ENCODE results near the gene BCL7A. TPM values are rescaled to one million over a fixed set of nuclear protein-coding genes. Genes with fewer than 3 reads are reported as not detected.

Gene BCL7A
- total and polyA plus RNA-seq, 12 donors = 3.4 to 25.7 (median 15.4) TPM

DNA sequence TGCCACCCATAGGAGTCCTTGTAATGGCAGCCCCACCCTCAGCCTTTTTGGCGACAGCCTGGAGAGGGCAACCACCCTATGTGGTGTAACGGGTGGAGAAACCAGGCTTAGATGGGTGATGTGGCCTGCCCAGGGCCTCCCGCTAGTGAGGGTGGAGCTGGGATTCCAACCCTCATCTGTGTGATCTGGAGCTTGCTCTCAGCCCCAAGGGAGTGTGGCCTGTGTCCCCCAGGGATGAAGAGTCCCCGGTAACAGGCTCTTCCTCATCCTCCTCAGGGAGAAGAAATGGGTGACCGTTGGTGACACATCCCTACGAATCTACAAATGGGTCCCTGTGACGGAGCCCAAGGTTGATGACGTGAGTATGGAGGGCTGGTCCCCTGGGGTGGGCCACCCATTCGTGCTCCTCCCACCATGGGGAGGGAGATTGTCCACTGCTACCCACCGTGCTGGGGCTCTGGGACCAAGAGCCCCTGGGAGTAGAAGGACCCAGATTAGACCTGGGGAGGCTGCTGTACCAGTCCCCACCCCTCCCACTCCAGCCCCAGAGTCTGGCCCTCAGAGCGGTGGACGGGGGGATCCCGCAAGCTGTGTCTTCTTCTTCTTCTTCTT lies 8.8 kb downstream of the BCL7A start:
- H3K36me3 ChIP-seq = peaks cover 0 to 9% (median 0%) of the 10 kb centered on the region in 9 donors
- intact Hi-C loops (cut with DNase I) = loop anchor here in 2 of 10 donors (5.0 to 10.0 kb wide), 2 partner anchors 76 to 1537 kb away; no protein-coding TSS in a partner anchor
- ATAC-seq (peak in 3 of 8 donors; percentile 2 to 20 (median 14)), DNase-seq (no peak)
- 89 to 93% methylated on average over 13 of the region's 13 CpGs for WGBS, 2 donors
- no peak overlapping the region for H3K4me3 ChIP-seq
- TF ChIP-seq, protein P1, sequence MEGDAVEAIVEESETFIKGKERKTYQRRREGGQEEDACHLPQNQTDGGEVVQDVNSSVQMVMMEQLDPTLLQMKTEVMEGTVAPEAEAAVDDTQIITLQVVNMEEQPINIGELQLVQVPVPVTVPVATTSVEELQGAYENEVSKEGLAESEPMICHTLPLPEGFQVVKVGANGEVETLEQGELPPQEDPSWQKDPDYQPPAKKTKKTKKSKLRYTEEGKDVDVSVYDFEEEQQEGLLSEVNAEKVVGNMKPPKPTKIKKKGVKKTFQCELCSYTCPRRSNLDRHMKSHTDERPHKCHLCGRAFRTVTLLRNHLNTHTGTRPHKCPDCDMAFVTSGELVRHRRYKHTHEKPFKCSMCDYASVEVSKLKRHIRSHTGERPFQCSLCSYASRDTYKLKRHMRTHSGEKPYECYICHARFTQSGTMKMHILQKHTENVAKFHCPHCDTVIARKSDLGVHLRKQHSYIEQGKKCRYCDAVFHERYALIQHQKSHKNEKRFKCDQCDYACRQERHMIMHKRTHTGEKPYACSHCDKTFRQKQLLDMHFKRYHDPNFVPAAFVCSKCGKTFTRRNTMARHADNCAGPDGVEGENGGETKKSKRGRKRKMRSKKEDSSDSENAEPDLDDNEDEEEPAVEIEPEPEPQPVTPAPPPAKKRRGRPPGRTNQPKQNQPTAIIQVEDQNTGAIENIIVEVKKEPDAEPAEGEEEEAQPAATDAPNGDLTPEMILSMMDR (IDR thresholded peaks at IDR 0.05) = no peak
- no peaks in the 10 kb centered on the region for H3K9me3 ChIP-seq
- peaks cover 0 to 33% (median 20%) of the 10 kb centered on the region in 9 donors for H3K4me1 ChIP-seq
- H3K27me3 ChIP-seq = no peaks in the 10 kb centered on the region
- peak overlapping the region; percentile 53 to 84 (median 76) for H3K27ac ChIP-seq

DNA sequence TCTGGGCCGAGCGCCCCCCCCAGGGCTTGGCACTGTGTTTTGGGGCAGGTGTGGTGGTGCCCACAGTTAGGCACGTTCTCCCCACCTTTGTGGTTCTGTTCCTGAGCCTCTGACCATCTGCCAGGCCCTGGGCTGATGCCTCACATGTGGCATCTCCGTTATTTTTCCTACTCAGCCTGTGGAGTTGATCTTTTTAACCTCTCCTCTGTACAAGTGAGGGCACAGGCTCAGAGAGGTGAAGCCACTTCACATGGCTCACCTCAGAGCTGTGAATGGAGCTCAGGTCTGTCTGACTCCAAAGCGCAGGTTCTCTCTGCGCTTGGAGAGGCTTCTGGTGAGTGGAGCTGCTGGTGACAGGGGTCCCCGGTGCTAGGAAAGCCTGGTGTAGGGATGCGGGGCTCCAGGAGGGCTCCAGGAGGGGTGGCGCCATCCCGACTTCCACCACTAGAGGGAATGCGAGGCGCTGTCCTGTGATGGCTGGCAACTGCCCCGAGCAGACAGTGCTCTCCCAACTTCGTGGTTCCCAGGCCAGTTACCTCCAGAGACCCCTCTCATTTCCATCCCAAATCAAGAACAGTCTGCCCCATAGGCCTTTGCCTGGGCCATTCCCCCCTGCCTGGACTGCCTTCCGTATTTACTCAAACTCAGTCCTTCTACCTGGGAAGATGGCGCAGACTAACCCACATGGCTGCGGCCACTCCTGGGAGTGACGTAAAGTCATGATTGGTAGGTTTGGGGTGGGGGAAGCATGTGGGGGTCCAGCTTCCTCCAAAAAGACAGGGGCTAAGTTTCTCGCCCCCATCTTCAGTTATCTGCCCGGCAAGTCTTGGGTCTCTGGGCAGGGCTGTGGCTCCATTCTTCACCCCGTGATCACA lies 9.9 kb downstream of the BCL7A start:
- peaks cover 0 to 33% (median 20%) of the 10 kb centered on the region in 9 donors for H3K4me1 ChIP-seq
- no peak overlapping the region for H3K4me3 ChIP-seq
- no peak overlapping the region for H3K27ac ChIP-seq
- peak in 7 of 8 donors; percentile 16 to 41 (median 34) for ATAC-seq
- TF ChIP-seq, protein P1 (IDR thresholded peaks at IDR 0.05) = peak; percentile 47 to 83 (median 66)
- H3K36me3 ChIP-seq = peaks cover 0 to 19% (median 9%) of the 10 kb centered on the region in 9 donors
- H3K27me3 ChIP-seq = no peaks in the 10 kb centered on the region
- no peaks in the 10 kb centered on the region for H3K9me3 ChIP-seq
- WGBS, 2 donors = 69 to 70% methylated on average over 21 of the region's 21 CpGs
- intact Hi-C loops (cut with DNase I) = loop anchor here in 2 of 10 donors (5.0 to 10.0 kb wide), 2 partner anchors 77 to 1536 kb away; no protein-coding TSS in a partner anchor
- DNase-seq = peak in 1 of 2 donors; percentile 59

- TF ChIP-seq, protein P1 (IDR thresholded peaks at IDR 0.05) = no peak
- H3K27me3 ChIP-seq = no peaks in the 10 kb centered on the region
- no peak overlapping the region for H3K27ac ChIP-seq
- 92% methylated on average over 11 of the region's 11 CpGs for WGBS, 2 donors
- DNase-seq (no peak), ATAC-seq (no peak)
- H3K9me3 ChIP-seq = no peaks in the 10 kb centered on the region
- H3K4me3 ChIP-seq = no peak overlapping the region
- H3K4me1 ChIP-seq = peaks cover 0 to 31% (median 20%) of the 10 kb centered on the region in 9 donors
- intact Hi-C loops (cut with DNase I) = loop anchor here in 2 of 10 donors (5.0 to 10.0 kb wide), 2 partner anchors 78 to 1535 kb away; no protein-coding TSS in a partner anchor
- H3K36me3 ChIP-seq = peaks cover 0 to 29% (median 9%) of the 10 kb centered on the region in 9 donors
Observed at GRCh38 chr12:122032580-122032979, 10.9 kb downstream of the BCL7A start.

DNA sequence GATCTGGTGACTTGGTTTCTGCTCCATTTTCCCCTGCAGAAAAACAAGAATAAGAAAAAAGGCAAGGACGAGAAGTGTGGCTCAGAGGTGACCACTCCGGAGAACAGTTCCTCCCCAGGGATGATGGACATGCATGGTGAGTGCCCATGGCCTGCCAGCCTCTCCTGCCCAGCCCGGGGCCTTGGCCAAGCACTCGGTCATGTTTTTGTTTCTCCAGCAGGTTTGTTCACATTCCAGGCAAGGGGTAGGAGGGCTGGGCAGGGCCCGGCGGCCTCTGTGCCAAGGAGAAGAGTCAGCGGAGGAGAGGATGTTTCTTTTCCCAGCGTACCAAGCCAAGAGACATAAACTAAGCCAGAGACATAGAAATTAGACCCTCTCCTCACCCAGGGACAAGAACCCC lies 13.6 kb downstream of the BCL7A start:
- no peaks in the 10 kb centered on the region for H3K9me3 ChIP-seq
- ATAC-seq (peak in 2 of 8 donors; percentile 32 to 37), DNase-seq (no peak)
- TF ChIP-seq, protein P1 (IDR thresholded peaks at IDR 0.05) = no peak
- WGBS, 2 donors = 80 to 85% methylated on average over 8 of the region's 8 CpGs
- no peaks in the 10 kb centered on the region for H3K27me3 ChIP-seq
- H3K4me3 ChIP-seq = no peak overlapping the region
- peaks cover 0 to 11% (median 2%) of the 10 kb centered on the region in 9 donors for H3K4me1 ChIP-seq
- H3K27ac ChIP-seq = no peak overlapping the region
- peaks cover 0 to 53% (median 15%) of the 10 kb centered on the region in 9 donors for H3K36me3 ChIP-seq
- intact Hi-C loops (cut with DNase I) = loop anchor here in 1 of 10 donors (10.0 kb wide), 1 partner anchor 80 kb away; no protein-coding TSS in a partner anchor

Data from heart right ventricle (tissue), 16 donors.